HG03175 (cell line): ENCODE measurements around the gene CD300E.
"Not testable (repeated sequence)": the region's sequence is repeated elsewhere in the genome, so short reads cannot be mapped to it uniquely, and the experiment has no call there.

ENCODE experiments used
- ATAC-seq: cut with Tn5 transposase; IDR thresholded peaks from one replicate; pipeline ENCODE4 v1.9.1; 2021; ENCODE audit warnings: mild to moderate bottlenecking, moderate library complexity; ENCODE audit not compliant: unreplicated experiment

The CD300E gene

DNA sequence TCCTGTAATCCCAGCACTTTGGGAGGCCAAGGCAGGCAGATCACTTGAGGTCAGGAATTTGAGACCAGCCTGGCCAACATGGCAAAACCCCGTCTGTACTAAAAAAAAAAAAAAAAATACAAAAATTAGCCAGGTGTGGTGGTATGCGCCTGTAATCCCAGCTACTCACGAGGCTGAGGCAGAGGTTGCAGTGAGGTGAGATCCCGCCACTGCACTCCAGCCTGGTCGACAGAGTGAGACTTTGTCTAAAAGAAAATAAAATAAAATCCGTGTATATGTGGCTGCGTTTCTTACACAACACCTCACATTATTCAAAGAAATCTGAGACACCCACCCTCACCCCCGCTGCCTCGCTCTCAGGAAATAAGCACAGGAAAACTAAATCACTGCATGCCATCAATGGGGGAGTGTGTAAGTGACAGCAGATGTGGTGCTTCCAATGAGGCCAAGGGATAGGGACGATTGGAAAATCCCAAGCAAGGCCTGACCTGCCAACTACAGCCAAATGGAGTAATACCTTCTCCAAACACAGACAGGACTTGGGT is 13.1 kb upstream of the CD300E start:
- ATAC-seq, result not testable (repeated sequence)

DNA sequence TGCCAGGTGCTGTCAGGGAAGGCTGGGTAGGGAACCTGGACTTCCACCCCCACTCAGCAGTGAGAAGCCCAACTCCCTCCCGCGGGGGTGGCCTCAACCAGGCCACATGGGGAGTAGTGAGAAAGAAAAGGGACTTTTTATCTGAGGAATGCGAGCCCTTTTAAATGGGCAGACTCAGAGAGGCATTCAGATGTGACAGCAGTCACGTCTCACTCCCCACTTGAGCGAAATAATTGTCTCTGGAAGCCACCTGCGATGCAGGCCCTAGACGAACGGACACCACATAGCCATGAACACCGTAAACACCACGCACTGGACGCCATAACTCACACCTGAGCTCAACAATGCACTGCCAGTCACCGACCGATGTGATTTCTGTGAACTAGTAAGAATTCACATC is 11.9 kb upstream of the CD300E start:
- ATAC-seq, result no peak

DNA sequence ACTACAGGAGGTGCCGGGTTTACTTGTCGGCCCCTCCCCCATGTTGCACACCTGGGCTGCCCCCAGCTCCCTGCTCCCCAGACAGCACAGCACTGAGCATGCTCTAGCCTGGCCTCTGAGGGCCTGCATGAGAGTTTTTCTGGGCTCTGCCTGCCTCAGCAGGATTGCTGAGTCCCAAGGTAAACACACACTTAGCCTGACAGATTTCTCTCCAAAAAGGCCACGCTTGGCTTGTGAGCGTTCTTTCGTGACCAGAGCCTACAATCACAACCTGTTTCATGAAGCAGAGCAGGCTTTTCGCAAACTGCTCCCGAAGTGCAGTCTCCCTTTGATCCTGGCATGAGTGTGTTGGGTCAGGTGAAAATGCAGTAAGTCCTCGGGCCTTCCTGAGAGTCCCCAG is 9.8 kb upstream of the CD300E start:
- no peak for ATAC-seq

DNA sequence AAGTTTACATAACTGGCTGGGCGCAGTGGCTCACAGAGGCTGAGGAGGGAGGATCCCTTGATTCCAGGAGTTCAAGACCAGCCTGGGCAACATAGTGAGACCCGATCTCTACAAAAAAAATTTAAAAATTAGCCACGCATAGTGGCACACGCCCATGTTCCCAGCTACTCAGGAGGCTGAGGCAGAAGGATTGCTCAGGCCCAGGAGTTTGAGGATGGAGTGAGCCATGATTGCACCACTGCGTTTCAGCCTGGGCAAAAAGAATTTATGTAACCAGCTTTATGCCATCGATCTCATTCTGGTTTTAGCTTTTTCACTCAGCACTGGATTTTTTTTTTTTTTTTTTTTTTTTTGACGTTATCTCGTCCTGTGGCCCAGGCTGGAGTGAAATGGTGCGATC is 9.1 kb upstream of the CD300E start:
- ATAC-seq, result no peak

DNA sequence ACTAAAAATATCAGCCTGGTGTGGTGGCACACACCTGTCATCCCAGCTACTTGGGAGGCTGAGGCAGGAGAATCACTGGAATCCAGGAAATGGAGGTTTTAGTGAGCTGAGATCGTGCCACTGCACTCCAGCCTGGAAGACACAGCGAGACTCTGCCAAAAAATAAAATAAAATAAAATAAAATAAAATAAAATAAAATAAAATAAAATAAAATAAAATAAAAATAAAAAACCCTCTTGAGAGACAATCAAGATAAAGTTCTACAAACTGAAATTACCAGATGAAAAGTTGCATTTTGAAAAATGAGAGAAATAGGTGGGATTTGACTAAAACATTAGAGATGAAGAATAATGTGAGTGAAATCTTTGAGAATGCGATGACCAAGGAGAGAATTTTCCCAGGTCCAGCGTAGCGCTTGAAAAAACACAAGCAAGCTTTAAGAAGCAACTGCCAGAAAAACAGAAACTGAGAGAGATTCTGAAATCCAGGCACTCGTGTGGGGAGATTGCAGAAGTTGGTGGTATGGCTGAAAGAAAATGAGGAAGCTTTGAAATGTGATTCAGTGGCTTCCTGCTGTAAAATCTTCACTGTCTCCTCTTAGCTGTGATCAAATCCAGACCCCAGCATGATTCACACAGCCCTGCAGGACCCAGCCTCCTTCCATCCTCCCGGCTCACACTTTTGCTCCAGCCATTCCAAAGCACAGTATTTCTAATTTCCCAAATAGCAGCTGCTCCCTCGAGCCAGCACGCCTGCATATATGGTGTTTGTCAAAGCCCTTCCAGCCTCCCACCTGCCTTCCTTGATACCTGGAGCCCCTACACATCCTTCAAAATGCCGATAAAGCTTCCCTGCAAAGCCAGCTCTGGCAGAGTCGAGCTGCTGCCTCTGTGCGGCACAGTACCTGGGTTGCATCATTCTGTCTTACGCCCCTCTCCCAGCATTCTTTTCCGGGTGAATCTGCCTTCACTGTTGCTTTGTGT is 8.2 kb upstream of the CD300E start:
- ATAC-seq, result no peak

DNA sequence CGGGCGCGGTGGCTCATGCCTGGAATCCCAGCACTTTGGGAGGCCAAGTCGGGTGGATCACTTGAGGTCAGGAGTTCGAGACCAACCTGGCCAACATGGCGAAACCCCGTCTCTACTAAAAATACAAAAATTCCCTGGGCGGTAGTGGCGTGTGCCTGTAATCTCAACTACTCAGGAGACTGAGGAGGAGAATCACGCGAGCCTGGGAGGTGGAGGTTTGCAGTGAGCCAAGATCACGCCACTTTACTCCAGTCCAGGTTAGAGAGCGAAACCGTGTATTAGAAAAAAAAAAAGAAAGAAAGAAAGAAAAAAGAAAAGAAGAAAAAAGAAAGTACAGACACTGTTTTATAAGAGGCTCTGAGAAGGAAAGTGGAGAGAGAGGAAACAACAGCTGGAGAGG is 6.7 kb upstream of the CD300E start:
- not testable (repeated sequence) for ATAC-seq

DNA sequence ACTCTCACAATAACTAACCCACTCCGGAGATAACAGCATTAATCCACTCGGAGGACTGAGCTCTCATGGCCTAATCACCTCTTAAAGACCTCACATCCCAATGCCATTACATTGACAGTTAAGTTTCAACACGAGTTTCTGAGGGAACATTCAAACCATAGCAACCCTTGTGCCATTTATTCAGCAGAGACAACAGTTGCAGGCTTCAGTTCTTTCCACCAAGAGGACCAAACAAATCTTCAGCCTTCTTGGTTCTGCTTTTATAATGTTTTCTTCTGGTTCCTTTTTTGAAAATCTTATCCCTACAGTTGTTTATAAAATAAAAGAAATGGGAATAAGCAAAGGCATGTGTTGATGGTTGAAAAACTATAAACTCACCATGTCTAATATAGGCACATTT is 2.1 kb upstream of the CD300E start:
- ATAC-seq, result no peak

DNA sequence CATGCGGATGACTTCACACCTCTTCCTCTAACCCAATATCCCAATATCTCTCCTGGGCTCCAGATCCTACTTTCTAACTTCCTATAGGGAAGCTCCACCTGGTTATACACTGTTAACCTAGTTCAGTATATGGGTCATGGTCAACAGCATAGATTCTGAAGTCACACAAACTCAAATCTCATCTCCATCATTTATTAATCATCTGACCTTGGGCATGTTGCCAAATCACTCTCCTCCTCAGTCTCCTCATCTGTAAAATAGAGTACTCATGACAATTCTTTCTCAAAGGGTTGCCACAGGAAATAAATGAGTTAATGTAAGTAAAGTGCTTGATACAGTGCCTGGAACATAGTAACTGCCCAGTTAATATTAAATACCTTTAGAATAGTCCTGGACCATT is 593 bp upstream of the CD300E start:
- no peak for ATAC-seq

DNA sequence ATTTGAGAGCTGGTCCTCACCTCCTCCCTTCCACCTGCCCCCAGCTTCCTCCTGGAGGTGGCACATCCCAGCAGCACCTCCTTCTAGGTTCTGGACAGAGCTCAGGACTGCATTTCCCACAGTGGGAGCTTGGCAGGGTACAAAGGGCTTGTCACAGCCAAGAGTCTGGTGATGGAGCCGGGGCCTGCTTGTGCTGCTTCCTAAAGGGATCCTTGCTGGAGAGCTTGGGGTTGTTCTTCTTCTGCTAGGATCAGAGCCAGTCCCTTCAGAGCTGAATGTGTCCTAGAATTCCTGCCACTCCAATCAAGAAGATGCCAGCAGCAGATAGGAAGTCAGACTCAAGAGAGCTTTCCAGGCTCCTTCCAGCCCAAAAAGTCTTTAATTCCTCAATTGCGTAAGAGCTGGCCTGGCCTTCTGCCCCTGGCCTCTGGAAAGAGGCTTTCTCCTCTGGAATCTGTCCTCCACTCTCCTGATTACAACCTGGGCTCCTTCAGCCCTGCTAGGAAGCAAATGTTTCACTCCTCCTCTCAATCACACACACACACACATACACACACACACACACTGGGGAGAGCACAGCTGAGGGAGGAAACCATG is 4.4 kb downstream of the CD300E start:
- no peak for ATAC-seq

DNA sequence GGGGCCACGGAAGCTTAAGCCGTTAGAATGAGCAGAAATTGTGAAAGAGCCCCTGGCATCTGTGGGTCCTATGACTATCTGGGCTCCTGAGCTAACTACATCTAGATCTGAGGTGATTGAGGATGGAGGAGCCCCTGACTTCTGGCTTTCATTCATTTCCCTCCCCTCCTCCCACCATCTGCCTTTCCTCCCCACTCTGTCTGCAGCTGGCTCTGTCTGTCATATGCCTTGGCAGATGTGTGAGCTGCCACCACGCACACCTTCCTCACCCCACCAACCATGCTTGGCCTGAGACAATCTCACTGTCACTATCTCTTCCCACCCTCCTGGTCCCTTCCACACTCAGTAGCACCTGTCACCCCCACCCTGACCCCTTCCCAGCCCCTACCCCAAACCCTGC is 5.1 kb downstream of the CD300E start:
- ATAC-seq, result no peak

DNA sequence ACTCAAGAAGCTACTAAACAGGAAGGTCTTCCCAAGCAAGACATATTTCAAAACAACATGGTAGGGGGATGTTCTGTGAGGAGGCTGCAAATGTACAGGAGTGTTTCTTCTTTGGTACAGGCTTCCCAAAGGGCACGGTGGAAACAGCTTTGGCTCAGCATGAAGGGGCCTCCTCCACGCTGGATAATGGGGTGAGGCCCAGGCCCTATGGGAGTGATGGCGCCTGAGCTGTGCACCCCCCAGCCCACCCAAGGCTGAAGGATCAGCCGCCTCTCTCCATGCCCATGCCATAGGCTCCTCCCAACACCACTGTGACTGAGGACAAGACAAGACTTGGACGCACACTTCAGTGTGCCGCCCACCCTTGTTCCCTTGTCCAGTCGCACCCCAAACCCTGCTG is 6.8 kb downstream of the CD300E start:
- ATAC-seq, result no peak

DNA sequence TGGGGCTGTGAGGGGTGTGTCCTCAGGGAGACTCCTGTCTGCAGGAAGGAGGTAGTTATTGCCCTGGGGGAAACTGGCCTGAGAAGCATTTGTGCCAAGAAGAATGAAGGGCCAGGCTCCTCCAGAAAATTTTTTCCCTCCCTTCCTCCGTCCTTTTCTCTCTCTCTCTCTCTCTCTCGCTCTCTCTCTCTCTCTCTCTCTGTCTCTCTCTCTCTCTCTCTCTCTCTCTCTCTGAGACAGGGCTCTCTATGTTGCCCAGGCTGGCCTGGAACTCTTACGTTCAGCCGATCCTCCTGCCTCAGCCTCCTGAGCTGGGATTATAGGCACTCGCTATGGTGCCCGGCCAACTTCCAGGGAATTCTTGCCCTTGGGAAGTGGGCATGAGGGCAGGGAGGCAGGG is 11.5 kb downstream of the CD300E start:
- no peak for ATAC-seq

DNA sequence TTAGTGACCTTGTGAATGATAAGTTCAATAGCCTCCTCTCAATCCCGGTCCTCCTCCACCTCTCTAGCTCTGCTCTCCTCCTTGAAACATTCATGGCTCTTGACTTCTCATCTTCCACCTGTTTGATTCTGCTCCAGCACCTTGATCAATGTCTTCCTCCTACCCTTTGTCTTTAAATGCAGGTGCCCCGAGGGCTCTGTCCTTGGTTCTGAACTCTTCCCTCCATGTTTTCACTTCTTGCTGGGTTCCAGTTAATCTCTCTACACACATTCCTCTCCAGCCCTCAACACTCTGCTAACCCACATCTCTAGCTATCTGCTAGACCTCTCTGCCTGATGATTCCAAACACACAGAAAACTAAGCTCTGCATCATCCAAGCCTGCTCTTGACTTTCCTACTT is 13.4 kb downstream of the CD300E start:
- no peak for ATAC-seq

DNA sequence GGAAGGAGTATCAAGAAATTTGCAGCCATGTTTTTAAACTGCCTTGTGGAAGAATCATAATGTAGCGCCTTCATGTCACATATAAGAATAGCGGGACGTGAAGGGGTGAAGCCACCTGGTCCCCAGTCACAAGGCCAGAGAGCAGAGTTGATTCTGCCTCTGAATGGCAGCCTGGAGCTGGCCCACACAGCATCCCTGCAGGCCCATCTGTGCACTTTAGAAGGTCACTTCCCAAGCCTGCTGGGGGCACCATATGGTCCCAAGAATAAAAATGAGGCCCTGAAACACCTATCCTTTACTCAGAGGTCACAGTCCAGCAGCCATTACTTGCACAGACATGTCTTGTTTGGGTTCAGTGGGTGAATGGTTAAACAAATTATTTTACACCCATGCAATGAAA is 15.0 kb downstream of the CD300E start:
- no peak for ATAC-seq

DNA sequence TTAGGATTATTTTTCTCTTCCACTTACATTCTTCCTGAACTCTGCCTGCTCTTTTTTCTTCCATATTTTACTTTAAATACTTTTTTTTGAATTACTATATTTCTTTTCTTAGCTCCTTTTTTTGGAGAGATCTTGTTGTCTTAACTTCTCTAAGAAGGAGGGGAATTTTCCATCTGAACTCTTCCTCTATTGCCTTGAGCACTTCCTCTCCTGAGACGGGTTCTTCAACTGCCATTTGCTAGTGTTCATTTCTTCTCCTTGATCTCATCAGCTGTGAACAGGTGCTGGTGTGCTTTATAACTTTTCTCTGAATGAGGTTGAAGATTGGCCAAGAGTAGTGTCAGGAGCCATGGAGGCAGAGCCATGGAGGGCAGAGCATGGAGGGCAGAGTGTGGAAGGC is 16.3 kb downstream of the CD300E start:
- no peak for ATAC-seq

DNA sequence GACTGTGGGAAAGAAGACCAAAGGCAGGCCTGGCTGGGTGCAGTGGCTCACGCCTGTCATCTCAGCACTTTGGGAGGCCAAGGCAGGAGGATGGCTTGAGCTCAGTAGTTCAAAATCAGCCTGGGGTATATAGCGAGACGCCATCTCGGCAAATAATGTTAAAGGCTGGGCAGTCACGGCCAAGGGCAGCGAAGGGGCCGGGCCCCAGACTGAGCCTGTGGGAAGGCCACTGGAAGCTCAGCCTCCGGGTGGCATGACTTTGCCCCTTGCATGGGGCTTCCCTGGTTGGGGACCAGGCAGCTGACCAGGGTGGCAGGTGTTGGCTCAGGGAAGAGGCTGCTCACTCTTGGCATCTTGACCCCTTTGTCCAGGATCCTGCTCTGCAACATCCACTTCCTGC is 17.5 kb downstream of the CD300E start:
- ATAC-seq, result no peak

DNA sequence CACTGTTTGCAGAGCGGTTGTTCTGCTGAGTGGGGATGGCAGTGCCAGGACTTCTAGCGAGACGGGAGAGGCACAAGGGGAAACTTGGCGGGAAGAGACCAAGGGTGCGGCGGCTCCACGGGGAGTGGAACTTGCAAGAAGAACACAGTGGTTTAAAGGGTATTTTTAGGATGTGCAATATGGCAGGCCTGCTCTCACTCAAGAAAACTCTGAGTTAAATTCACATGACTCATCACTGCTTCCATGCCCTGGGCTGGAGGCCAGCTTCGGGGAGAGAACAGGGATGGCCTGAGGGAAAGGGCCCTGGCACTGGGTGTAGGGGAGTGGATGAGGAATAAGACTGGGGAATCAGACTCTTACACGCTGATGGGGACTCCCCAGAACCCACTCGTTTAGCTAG is 18.2 kb downstream of the CD300E start:
- no peak for ATAC-seq

DNA sequence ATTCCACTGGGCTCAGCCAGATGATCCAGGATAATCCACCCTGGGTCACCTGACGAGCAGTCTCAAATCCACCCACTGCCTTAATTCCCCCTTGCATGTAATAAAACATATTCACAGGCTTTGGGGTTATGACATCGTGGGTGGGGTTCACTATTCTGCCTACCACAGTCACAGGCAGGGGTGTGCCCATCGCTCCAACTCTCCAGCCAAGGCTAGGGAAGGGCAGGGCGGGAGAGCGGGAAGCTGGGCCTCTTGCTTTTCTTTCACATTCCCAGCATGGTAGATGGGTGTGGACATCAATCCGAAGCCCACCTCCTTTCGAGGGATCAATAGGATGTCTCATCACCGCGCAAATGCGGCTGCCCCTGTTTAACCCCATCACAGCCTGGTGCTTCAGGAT is 18.8 kb downstream of the CD300E start:
- ATAC-seq, result no peak

DNA sequence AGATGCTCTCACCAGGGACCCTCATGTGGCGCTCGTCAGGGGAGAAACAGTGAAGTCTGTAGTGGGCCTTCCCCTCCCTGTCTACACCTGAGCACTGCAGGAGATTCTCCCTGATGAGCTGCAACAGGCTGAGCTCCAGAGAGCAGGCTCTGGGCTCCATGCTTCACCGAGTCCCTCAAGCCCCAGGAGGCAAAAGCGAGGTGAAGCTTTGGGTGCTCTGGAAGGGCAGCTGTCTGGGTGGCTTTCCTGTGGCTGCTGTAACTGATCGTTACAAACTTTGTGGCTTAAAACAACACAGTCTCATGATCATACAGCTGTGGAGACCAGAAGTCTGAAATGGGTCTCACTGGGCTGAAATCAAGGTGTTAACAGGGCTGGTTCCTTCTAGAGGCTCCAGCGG is 19.3 kb downstream of the CD300E start:
- ATAC-seq, result no peak

DNA sequence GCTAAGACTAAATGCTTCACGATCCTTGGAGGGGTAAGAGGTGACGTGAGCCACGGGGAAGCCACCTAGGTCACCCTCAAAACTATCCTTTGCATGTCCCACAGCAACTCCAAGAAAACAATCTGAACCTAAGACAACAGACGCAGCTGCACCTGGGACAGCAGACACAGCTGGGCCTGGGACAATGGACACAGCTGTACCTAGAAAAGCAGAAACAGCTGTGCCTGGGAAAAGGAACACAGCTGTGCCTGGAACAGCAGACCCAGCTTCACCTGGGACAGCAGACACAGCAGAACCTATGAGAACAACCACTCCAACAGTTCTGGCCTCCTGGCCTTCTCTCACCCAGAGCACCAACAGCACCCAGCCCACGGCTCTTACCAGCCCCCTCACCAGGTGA is 19.8 kb downstream of the CD300E start:
- no peak for ATAC-seq

DNA sequence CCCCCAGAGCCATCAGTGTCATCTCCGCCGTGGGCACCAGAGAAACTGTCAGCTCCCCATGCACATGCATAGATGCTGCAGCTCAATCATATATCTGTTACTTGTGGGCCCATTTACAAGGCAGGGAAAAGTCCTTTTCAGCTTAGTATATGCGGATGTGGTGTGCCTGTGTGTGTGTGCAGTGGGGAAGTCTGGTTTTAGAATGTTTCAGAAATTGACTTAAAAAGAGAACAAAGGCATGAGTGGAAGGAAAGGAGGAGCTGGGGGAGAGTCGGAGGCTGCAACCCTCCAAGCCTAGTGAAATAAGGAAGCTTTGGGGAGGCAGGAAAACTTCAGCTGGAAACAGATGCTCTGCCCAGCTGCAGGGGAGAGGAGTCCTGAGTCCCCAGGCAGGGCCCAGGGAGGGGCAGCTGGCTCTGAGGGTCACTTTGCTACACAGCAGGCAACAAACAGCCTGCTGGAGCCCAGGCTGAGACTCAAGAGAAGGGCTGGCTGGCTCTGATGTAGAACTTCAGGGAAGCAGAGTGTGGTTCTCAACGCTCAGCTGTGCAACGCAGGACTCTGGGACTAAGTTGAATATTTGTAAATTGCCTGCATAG is 20.4 kb downstream of the CD300E start:
- no peak for ATAC-seq
